ENCODE measurements around the gene ABAT.
"Not testable (repeated sequence)": the region's sequence is repeated elsewhere in the genome, so short reads cannot be mapped to it uniquely, and the experiment has no call there.

The ABAT gene

GRCh38 chr16:8798174-8798527, 123.7 kb downstream of the ABAT start:
- no peak for DNase-seq (ENCODE audit: low read depth, low spot score)
- H3K4me3 ChIP-seq (ENCODE audit: low read length) = peak overlapping the region; percentile 96

GRCh38 chr16:8798535-8799157, 124.2 kb downstream of the ABAT start:
- DNase-seq (ENCODE audit: low read depth, low spot score) = no peak
- H3K4me3 ChIP-seq (ENCODE audit: low read length) = peak overlapping the region; percentile 96

GRCh38 chr16:8801701-8802100, 127.3 kb downstream of the ABAT start:
- DNase-seq (ENCODE audit: low read depth, low spot score) = no peak
- no peak overlapping the region for H3K4me3 ChIP-seq (ENCODE audit: low read length)

- not testable (repeated sequence) for DNase-seq (ENCODE audit: low read depth, low spot score); H3K4me3 ChIP-seq (ENCODE audit: low read length)
Observed at GRCh38 chr16:8803733-8804132, 129.3 kb downstream of the ABAT start.

GRCh38 chr16:8804313-8804712, 129.9 kb downstream of the ABAT start:
- no peak for DNase-seq (ENCODE audit: low read depth, low spot score)
- no peak overlapping the region for H3K4me3 ChIP-seq (ENCODE audit: low read length)

- H3K4me3 ChIP-seq (ENCODE audit: low read length) = no peak overlapping the region
- no peak for DNase-seq (ENCODE audit: low read depth, low spot score)
Observed at GRCh38 chr16:8806272-8806983, 132.0 kb downstream of the ABAT start.

DNA sequence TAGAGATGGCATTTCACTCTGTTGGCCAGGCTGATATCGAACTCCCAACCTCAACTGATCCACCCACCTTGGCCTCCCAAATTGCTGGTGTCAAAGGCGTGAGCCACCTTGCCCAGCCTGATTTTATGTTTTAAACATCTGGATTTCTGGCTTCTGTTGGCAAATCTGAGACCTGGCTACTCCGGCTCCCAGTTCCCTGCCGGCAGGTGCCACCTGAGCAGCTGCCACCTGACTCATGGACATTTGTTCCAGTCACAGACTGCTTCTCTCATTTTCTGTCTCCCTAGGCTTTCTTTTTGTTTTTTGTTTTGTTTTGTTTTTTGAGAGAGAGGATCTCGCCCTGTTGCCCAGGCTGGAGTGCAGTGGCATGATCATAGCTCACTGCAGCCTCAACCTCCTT, 132.8 kb downstream of the ABAT start:
- no peak for DNase-seq (ENCODE audit: low read depth, low spot score)
- no peak overlapping the region for H3K4me3 ChIP-seq (ENCODE audit: low read length)

DNA sequence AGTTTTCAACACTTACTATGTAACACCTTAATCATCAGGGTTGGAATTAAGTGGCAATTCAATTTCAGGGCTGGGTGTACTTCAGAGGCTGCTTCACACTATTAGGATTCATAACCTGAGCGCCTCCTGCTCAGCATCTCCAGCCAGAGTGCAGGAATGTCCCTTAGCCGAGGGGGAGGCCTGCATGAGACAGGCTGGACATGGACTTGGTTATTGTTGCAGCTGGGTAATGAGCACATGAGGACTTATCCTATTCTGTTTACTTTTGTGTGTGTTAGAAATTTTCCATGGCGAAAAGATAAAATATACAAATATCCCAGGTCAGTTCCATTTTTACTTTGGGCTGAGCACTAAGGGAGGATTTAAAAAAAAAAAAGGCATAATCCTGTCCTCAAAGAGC, 133.6 kb downstream of the ABAT start:
- DNase-seq (ENCODE audit: low read depth, low spot score) = no peak
- no peak overlapping the region for H3K4me3 ChIP-seq (ENCODE audit: low read length)

- no peak overlapping the region for H3K4me3 ChIP-seq (ENCODE audit: low read length)
- no peak for DNase-seq (ENCODE audit: low read depth, low spot score)
Observed at GRCh38 chr16:8808613-8809353, 134.4 kb downstream of the ABAT start.

GRCh38 chr16:8812162-8812843, 137.9 kb downstream of the ABAT start:
- no peak overlapping the region for H3K4me3 ChIP-seq (ENCODE audit: low read length)
- DNase-seq (ENCODE audit: low read depth, low spot score) = no peak

DNA sequence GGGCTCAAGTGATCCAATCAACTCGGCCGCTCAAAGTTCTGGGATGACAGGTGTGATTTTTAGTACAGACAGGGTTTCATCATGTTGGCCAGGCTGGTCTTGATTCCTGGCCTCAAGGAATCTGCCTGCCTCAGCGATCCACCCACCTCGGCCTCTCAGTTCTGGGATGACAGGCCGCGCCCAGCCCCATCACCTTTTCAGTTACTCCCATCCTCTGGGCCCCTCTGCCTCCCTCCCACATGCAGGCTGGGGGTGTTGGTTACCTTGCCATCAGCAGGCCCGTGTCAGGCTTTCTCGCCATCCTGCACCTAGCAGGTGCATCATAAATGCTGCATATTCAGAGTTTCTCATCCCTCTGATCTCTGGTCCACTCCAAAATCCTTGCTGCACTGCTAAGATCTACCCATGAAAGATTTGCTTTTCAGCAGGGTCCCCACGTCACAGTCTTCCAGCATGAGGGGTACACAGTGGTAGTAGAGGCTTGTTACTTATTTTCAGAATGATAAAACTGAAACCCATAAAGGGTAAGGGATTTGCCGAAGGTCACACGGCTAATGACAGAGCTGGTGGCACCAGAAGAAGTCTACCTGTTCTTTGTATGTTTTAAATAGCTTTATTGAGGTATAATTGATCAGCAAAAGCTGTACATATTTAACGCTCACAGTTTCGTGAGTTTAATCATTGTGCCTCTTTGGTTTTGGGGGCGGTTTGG, 139.8 kb downstream of the ABAT start:
- no peak overlapping the region for H3K4me3 ChIP-seq (ENCODE audit: low read length)
- no peak for DNase-seq (ENCODE audit: low read depth, low spot score)

- H3K4me3 ChIP-seq (ENCODE audit: low read length) = no peak overlapping the region; the same call in 1 of the 2 replicates
- peak; percentile 97 for DNase-seq (ENCODE audit: low read depth, low spot score)
Observed at GRCh38 chr16:8816967-8817655, 142.7 kb downstream of the ABAT start.

GRCh38 chr16:8818504-8819270, 144.3 kb downstream of the ABAT start:
- peak; percentile 60 for DNase-seq (ENCODE audit: low read depth, low spot score)
- H3K4me3 ChIP-seq (ENCODE audit: low read length) = no peak overlapping the region

- no peak overlapping the region for H3K4me3 ChIP-seq (ENCODE audit: low read length)
- DNase-seq (ENCODE audit: low read depth, low spot score) = no peak
Observed at GRCh38 chr16:8819411-8820034, 145.1 kb downstream of the ABAT start.

GRCh38 chr16:8822403-8822802, 148.0 kb downstream of the ABAT start:
- no peak overlapping the region for H3K4me3 ChIP-seq (ENCODE audit: low read length)
- DNase-seq (ENCODE audit: low read depth, low spot score) = no peak

DNA sequence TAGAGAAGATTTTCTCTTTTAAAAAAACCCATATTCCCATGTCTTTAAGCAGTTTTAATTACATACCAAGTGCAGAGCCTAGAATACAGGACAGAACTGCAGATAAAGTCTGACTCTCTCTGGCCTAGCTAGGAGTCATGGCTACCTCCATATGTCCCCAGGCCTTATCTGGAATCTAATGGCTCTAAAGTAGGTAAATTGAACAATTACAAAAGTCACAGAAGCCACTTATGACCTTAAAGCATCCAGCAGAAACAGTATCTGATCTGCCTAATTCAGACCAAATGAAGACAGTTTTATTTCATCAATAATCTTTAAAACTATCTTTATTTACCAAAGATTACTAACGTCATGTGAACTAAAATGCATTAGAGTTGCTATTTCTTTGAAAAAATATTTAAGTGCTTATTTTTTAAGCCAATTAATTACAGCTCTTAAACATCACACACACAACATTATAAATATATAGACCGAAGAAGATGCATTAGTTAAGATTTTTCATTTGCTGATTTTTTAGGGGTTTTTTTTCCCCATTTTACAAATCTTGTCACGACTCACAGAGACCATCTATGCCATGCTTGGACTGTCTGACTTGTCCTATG, 152.0 kb downstream of the ABAT start:
- DNase-seq (ENCODE audit: low read depth, low spot score) = no peak
- H3K4me3 ChIP-seq (ENCODE audit: low read length) = no peak overlapping the region

GRCh38 chr16:8828541-8829165, 154.2 kb downstream of the ABAT start:
- H3K4me3 ChIP-seq (ENCODE audit: low read length) = no peak overlapping the region
- no peak for DNase-seq (ENCODE audit: low read depth, low spot score)
